T-helper 2 cell treated with Interferon-gamma antibody and Interleukin-4, amounts not matched to agents 100 ng/mL and 5 ng/mL, for 36 hours (primary cell): ENCODE data around the gene SETD2. TPM values are rescaled to one million over a fixed set of nuclear protein-coding genes. Genes with fewer than 3 reads are reported as not detected.
"Not testable (repeated sequence)": the region's sequence is repeated elsewhere in the genome, so short reads cannot be mapped to it uniquely, and the experiment has no call there.

ENCODE experiments used
- intact Hi-C: fragments of 100-400 bp; cut with micrococcal nuclease; formaldehyde crosslinking; loops from one replicate; pipeline ENCODE4 v1.15.1; 2023
- total RNA-seq: library from RNA; stranded (reverse); gene quantifications from 2 replicates; pipeline ENCODE4 v1.2.3, GENCODE V29; 2022

The SETD2 gene
- total RNA-seq, 1 donor from 2014 or later: 46.2 TPM

DNA sequence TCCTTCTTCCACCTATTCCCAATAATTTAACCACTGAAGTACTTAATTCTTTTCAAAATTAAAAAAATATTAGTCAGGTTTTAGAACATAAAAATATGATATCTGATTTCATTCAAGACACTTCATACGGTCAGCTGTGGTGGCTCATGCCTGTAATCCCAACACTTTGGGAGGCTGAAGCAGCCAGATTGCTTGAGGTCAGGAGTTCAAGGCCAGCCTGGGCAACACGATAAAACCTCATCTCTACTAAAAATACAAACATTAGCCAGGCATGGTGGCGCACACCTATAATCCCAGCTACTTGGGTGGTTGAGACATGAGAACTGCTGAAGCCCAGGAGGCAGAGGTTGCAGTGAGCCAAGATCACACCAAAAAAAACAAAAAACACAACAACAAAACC lies 127.8 kb downstream of the SETD2 start:
- intact Hi-C loops: no loop called here

- intact Hi-C loops: no loop called here
Observed at GRCh38 chr3:47035645-47036044, 128.3 kb downstream of the SETD2 start.

DNA sequence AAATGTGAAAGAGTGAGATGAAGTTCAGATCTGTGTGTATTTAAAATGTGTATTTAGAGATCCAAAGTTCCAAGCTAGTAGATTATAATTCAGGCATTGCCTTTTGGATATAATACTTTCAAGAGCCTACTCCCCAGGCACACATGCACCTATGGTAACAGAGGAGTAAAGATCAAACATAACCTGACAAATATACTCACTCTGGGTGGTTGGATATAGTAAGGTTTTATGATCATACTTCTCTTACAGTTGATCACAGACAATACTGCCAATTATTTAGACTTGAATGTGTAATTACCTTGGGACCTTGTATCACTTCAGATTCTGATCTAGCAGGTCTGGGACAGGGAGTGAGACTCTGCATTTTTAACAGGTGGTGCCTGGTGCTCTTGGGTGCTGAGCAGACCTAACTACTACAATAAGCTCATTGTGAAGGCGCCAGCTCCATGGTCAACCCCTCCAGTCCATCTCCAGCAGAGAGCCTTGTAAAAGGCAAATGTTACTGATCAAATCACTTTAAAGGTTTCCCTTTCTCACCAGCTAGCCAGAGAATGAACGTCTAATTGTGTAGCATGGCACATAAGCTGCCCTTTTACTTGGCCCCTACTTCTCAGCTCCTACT lies 128.9 kb downstream of the SETD2 start:
- intact Hi-C loops: no loop called here

GRCh38 chr3:47031041-47031440 lies 132.9 kb downstream of the SETD2 start:
- intact Hi-C loops: not testable (repeated sequence)

DNA sequence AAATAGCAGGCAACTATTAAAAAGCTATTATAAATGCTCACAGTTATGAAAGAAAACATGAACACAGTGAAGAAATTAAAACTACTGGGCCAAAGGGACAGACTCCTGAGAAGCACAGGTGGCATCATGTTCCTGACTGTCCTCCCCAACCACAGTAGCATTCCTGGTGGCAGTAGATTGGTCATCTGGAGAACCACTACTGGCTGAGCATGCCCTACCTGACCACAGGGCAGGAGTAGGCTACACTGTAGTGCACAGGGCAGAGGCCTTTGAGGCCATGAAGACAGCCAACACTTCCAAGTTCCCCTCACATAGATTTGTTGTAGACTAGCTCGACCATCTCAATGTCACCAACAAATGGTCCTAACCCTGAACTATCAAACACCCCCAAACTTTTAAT lies 135.2 kb downstream of the SETD2 start:
- intact Hi-C loops: loop anchor here (10.0 kb wide), 1 partner anchor 296 kb away; no protein-coding TSS in a partner anchor

GRCh38 chr3:47028146-47028545 lies 135.8 kb downstream of the SETD2 start:
- intact Hi-C loops: loop anchor here (10.0 kb wide), 1 partner anchor 297 kb away; no protein-coding TSS in a partner anchor

DNA sequence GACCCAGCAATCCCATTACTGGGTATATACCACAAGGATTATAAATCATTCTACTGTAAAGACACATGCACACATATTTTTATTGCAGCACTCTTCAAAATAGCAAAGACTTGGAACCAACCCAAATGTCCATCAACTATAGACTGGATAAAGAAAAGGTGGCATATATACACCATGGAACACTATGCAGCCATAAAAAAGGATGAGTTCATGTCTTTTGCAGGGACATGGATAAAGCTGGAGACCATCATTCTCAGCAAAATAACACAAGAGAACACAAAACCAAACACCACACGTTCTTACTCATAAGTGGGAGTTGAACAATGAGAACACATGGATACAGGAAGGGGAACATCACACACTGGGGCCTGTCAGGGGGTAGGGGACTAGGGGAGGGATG lies 137.5 kb downstream of the SETD2 start:
- intact Hi-C loops: loop anchor here (10.0 kb wide), 1 partner anchor 298 kb away; no protein-coding TSS in a partner anchor

- intact Hi-C loops: loop anchor here (5.0 to 10.0 kb wide), 2 partner anchors 38 to 300 kb away; no protein-coding TSS in a partner anchor
Observed at GRCh38 chr3:47024932-47025331, 139.0 kb downstream of the SETD2 start.

GRCh38 chr3:47022641-47023071 lies 141.3 kb downstream of the SETD2 start:
- intact Hi-C loops: loop anchor here (5.0 to 10.0 kb wide), 2 partner anchors 35 to 302 kb away; no protein-coding TSS in a partner anchor

GRCh38 chr3:47020311-47020710 lies 143.6 kb downstream of the SETD2 start:
- intact Hi-C loops: loop anchor here (5.0 to 10.0 kb wide), 2 partner anchors 33 to 304 kb away; no protein-coding TSS in a partner anchor

DNA sequence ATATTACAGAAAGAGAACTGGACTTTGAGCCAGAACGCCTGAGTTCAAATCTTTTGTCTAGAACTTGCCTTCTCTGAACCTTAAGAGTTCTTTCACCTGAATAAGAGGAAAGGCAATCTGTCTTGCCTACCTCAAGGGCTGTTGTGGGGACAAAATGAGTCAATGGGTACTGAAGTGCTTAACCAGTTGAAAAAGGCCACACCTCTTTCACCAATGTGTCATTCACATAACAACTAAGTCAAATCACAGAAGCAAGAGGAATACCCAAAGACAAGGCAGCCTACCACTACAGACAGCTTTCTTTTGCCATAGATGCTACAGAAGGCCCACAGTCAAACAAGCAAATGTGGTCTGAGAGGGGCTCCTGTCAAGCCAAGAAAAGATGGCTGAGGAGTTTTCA lies 144.7 kb downstream of the SETD2 start:
- intact Hi-C loops: no loop called here

DNA sequence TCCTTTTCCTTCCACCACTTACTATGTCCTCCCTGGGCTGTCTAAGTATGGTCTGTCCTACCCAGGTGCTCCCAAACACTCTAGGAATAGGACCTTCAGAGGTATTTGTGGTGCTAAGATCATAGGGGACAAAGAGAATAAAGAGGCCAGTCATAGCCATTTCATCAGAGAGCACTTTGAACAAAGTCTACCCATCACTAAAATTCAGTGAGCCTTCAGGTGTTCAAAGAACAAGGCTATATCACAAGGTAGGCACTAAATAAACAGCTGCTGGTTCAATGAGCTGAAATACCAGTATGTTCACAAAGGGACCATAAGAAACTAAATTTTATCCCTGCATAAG lies 145.7 kb downstream of the SETD2 start:
- intact Hi-C loops: no loop called here

- intact Hi-C loops: no loop called here
Observed at GRCh38 chr3:47017504-47018268, 146.2 kb downstream of the SETD2 start.

DNA sequence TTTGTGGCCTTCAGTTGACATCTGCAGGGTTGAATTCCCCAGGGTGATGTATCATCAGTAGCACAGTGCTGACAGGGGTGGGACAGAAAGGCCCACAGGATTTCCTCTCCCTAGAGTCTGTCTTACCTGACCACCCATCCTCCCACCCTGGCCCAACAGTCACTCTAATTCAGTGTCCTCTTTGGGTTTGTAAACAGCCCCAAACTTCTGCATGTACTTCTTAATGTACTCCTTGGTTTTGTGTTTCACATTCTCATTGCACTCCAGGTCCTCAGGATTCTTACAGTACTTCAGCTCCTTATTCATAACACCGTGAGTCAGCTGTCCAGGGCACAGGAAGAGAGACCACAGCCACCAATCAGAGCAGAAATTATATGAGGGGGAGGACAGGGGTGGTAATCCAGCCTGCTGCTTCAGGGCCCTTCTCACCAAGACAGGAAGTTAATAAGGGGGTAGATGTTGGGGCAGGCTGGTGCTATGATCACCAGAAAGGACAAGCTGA lies 146.9 kb downstream of the SETD2 start:
- intact Hi-C loops: no loop called here

DNA sequence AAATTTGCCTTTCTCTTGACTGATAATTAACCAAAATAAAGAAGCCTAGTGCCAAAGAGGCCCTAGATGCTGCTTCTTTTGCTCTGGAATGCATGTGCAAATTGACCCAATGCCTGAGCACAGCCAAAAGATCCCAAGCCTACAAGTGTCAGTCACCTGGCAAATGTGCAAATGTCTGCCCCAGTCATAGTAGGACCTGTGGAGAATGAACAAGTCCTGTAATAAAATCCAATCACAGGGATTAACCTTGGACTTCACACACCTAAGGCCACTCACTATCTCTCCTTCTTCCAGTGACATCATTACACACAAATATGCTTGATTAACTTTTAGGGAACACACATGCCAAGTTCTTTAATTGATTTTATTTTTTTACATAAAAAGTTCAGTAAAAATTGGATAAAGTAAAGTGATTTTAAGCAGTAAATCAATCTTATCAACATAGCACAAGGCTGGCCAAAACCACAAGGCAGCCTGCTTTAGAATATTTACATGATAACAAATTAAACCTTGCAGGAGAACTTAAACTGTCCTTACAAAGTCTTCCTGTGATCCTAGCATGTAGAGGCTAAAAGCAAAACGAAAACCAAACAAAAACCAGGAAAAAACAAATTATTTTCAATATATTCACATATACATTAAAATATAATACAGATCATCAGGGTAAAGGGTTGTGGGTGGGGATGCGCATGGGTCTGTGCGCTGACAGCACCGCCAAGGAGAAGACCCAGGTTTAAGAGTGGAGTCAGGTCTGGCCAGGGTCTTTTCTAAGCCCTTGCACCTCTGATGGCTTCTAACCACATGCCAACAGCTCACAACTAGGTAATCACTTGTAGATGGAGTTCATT lies 147.6 kb downstream of the SETD2 start:
- intact Hi-C loops: no loop called here

DNA sequence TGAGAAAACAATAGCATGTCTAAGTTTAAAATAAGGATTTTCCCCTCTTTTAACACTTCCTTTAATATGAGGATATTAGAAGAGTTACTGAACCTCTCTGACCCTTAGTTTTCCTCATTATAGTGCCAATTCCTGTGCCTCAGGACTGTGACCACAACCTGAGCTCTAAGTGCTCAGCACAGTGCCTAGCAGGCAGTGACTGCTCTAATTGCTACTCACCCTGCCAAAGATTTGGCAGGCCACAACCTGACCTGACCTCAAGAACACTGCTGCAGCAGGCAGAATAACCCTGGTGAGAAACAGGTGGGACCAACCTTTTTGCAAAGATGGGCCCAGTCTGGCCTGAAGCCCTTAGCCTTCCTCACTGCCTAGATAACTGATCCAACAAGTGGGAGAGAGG lies 148.8 kb downstream of the SETD2 start:
- intact Hi-C loops: no loop called here

GRCh38 chr3:47014036-47014435 lies 149.9 kb downstream of the SETD2 start:
- intact Hi-C loops: no loop called here

- intact Hi-C loops: no loop called here
Observed at GRCh38 chr3:47013231-47013630, 150.7 kb downstream of the SETD2 start.

- intact Hi-C loops: no loop called here
Observed at GRCh38 chr3:47012342-47013230, 151.3 kb downstream of the SETD2 start.

- intact Hi-C loops: no loop called here
Observed at GRCh38 chr3:47011371-47011770, 152.5 kb downstream of the SETD2 start.
